Activated CD4-positive, alpha-beta T cell treated with anti-CD3 and anti-CD28 coated beads, Interleukin-2, amount 50 U/mL, for 48 hours (primary cell): ENCODE measurements around the gene TMEM59.
"Not testable (repeated sequence)": the region's sequence is repeated elsewhere in the genome, so short reads cannot be mapped to it uniquely, and the experiment has no call there.

Source experiments
- DNase-seq, 2 experiments: peaks; one replicate each; pipeline ENCODE4 v3.0.0-alpha.2; 2020

Gene TMEM59

DNA sequence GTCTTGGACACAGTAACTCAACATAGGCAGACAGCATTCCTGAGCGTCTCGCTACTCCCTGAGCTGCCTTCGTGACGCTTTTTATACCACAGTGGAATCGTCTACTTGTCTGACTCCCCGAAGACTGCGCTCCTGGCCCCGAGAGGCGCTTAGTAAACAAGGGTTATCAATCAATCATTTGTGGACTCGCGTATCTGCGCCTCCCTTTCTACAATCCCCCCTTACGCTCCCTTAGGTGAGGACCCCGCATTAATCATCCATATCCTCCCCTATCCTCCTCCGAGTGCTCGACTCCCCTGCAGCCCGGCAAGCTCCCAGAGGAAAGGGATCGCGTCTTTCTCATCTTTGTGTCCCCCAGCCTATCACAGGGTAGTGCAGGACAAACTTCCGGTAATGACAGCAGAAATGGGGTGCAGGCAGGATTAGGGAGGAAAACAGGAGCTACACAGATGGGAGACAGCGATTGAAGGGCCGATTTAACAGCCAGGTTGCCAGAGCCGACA is 522 bp downstream of the TMEM59 start:
- DNase-seq = peak; percentile 40 to 44

DNA sequence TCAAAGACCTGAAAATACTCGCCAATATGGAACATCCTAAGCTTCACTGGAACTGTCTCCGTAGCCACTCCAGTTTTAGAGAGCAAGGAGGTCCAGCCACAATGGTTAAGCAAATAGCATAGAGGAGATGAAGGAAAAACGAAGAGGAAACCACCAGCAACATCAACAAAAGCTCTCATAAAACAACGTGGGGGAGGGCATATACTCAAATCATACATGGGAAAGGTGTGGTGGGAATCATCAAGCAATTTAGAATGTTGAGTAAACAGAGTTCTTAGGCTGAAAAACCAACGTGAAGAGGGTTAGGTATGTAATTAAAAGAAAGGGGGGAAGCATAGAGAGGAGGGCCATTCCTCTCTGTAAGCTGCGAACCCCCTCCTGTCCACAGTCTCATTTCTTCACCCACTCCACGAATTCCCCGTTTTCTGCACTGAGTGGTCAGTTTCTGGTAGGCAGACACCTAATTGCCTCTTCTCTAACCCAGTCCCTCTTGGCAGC is 1.0 kb downstream of the TMEM59 start:
- DNase-seq = no peak

DNA sequence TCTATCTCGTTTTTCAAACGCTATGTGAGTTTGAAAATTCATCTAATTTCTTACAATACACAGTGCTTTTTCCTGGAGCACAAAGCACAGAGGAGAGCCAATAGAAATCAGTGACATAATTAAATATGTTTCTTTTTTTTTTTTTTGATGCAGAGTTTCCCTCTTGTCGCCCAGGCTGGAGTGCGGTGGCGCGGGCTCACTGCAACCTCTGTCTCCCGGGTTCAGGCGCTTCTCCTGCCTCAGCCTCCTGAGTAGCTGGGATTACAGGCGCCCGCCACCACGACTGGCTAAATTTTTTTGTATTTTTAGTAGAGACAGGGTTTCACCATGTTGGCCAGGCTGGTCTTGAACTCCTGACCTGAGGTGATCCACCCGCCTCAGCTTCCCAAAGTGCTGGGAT is 2.6 kb downstream of the TMEM59 start:
- DNase-seq = not testable (repeated sequence)

DNA sequence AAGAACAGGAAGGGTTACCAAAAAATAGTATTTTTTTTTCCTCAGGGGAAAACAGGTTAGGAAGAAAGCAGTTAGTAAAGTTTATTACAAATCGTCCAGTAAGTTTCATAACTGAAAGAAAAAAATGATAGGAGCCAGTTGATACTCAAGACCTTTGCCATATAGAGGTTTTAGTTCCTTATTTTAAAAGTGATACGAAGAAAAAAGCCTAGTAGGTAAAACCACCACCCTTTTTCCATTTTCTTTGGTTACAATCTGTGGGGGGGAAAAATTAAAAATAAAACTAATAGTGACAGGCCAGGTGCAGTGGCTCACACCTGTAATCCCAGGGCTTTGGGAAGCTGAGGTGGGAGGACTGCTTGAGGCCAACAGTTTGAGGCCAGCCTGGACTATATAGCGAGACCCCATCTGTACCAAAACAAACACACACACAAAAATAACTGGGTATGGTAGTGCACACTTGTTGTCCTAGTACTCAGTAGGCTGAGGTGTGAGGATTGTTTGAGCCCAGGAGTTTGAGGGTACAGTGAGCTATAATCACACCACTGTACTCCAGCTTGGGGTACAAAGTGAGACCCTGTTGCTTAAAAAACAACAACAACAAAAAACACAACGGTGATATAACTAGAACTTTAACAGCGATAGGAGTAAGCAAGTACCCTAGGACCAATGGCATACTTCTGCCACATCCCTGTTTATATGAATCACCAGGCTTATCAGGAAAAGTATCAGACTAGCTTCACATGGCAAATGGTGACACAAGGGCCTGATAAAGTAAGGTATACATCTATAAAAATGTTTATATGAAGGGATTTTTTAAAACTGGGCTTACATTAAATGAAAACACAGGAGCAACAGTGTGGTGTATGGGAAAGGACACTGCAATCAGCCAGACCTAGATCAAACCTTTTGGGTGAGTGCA is 5.4 kb downstream of the TMEM59 start:
- DNase-seq = no peak

DNA sequence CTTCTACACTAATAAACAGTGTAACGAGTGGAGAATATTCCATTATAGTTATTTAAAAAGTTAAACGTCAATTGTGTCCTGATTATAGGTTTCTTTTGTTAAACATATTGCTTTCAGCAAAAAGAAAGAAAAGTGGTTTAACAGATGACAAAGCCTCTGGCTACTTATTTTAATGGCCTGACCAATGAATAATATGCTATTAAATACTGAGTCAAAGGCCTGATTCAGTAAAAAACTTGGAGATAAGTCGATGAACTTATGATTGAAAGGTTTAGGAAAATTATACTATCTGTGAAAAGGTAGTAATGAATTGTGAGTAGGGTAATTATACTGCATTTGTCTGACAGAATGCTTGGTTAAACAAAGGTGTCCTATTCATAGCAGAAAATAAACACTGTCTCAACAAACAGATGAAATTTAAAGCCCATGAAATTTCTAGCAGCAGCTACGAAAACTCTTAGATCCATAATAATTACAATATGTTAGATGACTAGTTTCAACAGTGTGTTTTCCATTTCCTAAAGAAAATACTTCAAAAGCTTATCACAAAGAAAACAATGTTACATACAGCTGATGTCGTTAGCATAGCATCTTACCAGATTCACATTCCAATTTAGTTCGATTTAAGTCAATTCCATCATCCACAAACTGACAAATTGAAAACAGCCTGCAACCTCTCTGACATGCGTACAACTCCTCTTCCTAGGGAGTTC is 6.2 kb downstream of the TMEM59 start:
- DNase-seq = no peak

DNA sequence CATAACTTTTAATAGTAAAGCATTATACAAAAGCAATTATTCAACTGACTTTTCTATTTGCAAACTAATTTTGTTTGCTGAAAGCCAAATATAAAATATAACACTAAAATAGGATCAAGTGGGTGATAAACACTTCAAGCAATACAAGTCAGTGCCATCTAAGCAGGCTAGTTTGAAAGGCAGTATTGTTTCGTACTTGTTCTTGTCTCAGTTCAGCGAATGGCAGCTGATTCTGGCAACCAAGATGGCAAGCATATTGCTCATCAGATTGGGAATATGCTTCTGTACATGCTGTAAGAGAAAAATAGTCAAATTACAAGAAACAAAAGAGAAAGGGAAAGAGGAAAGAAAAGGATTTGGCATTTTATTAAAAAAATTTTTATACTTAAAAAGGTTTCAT is 7.5 kb downstream of the TMEM59 start:
- no peak for DNase-seq

DNA sequence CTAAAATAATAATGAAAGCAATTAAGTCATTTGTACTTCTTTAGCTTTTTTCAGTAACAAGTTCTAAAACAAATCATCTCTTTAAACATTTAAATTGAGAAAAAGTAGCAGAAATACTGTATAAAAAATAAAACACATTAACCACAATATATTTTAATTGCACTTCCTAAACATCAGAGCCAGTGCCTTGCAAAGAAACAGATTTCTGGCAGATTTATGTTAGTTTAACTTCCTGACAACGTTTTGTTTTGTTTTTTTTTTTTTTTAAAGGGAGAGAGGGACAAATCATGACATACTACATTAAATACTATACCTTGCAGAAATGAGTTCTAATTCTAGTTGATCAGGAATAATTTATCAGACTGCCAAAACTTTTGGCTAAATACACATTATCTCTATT is 11.2 kb downstream of the TMEM59 start:
- no peak for DNase-seq

DNA sequence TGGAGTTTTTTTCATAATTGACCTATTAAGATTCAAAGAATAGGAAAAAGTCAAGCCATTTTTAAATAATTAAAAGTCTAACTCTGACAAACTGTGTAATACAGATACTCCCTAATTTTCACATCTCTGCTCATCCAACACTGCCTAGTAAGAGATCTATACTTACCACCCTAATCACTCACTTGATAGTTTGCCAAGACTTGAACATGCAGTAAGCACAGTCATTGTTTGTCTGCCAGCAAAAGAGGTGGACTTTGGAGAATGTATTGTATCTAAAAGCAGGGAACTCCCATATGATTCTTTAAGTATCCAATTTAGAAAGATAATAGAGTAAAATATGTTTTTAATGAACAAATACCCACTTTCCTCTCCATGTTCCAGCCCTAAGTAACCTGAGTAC is 15.5 kb downstream of the TMEM59 start:
- no peak for DNase-seq

DNA sequence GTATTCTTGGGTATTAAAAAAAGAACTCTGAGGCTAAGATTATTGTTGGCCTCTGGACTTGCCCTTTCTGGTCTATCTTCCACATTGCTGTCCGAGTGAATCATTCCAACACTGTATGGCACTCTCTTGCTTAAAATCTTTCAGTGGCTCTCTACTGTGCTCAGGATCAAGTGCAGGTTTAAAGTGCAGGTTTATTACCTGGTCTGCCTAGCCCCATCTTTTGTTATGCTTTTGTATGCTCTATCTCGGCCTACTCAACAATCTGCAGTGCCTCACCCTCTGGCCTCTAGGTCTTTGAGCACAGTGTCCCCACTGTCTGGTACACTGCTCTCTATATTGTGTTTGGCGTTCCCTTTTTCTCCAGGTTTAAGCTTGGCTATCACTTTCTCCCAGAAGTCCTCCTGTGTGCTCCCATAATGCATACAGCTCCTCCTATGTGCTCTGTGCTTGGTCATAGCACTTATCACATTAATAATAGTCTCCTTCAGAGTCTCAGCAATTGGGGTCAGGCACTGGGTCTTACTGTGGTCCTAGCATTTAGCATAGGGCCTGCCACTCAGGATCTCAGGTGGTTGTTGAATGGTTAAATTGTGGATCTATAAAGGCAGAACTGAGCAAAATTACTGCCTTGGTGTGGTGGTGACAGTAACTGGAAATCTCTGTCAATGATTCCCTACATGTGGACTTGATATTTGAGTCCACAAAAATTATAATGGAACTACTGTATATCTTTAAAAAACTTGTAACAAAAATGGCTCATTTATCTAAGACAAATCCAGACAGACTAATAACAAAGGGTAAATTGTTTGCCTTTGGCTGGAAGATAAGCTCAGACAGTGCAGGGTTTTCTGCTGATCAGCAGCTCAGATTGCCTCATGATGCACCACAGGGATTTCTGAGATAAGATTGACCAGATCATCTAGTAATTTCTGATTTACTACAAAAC is 24.4 kb downstream of the TMEM59 start:
- DNase-seq = no peak

DNA sequence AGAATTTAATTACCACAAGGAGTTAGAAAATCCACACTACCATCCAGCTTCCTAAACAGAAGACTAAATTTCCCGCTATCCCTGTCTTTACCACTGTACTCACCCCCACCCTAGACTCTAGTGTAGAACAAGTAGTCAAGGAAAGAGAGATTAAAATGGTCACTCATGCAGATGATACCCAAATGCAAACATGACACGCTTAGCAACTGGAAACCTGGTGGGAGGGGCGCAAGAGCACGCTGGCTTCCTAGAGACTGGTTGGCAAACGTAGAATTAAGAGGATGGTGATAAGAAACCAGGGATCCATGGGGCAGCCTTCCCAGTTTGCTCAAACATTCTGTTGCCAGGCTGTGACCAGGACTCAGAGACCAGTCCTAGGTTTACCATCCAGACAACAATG is 25.2 kb downstream of the TMEM59 start:
- DNase-seq = no peak

DNA sequence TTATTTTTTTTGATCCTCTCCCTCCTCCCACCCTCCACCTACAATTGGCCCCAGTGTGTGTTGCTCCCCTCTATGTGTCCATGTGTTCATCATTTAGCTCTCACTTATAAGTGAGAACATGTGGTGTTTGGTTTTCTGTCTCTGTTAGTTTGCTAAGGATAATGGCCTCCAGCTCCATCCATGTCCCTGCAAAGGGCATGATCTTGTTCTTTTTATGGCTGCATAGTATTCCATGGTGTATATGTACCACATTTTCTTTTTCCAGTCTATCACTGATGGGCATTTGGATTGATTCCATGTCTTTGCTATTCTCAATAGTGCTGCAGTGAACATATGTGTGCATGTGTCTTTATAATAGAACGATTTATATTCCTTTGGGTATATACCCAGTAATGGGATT is 28.2 kb downstream of the TMEM59 start:
- not testable (repeated sequence) for DNase-seq

DNA sequence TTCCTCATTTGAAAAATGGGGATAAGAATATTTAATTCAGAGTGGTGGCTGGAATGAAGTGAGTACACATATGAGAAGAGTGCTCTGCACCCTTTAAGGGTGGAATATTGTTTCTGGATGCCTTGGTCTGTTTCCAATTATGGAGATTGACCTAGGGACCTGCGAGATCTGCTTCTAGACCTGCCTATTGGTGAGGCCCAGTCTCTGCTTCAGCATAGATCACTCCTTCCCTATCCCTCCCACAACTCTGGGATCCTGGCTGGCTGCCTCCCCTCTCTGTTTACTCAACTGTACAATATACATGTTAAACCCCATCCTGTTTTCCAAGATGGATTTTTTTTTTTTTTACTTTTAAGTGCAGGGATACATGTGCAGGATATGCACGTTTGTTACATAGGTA is 28.6 kb downstream of the TMEM59 start:
- DNase-seq = no peak

DNA sequence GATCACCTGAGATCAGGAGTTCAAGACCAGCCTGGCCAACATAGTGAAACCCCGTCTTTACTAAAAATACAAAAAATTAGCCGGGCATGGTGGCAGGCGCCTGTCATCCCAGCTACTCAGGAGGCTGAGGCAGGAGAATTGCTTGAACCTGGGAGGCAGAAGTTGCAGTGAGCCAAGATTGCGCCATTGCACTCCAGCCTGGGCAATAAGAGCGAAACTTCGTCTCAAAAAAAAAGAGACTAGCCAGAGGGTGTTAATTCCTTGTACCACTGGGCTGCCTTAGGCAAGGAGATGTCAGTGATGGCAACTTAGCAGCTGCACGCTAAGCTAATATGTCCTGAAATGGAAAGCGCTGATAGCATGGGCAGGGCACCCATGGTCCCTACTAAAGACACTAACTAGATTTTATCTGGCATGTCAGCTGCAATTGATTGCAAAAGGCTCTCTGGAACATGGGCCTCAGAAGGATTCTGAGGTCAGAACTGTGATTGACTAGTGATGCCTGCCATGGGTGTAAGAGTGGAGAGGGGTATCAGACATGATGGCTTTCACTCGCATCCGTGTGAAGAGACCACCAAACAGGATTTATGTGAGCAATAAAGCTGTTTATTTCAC is 33.3 kb downstream of the TMEM59 start:
- not testable (repeated sequence) for DNase-seq

DNA sequence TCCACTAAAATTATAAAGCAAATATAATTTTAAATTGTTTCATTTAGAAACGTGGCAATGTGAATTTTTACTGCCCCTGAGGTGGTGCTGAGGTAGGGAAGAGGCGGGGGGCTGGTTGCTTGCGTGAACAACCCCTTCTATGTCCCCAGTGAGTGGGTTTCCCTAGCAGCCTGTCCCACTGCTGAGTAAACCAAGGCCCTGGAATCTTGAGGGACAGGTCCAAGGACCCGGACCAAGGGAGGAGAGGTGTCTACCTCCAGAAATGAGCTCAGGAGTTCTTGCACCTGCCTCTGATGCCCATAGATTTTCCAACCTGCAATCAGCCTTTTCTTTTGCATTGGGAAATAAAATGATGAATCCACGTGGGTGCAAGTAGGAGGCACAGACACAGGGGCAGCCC is 34.4 kb downstream of the TMEM59 start:
- DNase-seq = no peak

DNA sequence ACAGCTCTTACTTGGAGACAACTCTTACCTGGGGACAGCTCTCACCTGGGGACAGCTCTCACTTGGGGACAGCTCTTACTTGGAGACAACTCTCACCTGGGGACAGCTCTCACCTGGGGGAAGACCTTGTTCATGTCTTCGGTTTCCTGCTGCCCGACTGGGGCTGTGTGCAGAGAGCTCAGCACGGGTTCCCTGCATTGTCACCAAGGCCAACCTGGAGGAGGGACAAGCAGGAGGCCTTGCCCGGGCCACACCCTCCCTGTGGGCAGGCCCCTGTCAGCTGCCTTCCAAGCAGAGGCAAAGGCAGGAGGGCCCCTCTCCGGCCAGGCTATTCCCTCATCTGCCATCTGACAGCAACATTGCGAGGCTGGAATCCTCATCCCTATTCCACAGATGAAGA is 35.0 kb downstream of the TMEM59 start, which contains the start of gene LDLRAD1:
Gene LDLRAD1, minus strand, starts transcription at position 208 of the 400 bp plus-strand sequence. Its CDS starts 74 bp downstream, at position 134.
- no peak for DNase-seq

DNA sequence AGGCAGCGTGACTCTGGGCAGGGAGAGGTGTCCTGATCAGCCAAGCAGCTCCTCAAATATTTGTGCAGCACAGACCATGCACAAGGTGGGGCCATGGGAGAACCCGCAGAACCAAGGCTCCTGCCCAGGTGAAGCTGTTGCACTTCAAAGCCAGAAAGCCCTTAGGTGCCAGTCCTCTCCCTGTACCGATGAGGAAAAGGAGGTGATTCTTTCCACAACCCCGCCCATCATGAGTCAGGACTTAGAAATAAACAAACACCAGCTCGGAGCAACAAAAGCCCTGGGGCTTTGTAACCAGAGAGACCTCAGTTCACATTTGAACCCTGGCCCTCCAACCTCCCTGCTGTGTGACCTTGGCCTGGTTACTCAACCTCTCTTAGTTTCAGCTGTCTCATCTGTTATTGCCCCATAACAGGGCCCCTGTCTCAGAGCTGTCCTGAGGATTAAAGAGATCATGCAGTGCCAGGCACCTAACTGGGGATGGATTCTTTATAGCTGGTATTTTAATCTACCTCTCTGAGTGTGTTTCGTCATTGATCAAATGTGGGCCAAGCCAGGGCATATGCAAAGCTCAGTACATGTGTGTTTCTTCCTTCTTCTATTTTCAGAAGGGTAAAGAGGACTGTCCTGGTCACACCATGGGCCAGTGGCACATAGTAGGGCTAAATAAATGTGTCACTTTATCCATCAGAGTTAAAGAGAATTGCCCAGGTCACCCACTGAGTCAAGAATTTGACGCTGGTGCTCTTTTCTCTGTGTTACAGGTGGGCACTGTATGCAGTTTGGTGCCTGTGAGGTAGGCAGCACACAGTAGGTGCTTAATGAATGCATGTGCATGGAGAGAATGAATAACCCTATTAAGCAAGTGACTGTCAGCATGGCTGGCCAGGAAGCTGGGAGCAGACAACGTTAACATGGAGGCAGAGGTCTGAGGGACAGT is 36.4 kb downstream of the TMEM59 start:
- DNase-seq = no peak

DNA sequence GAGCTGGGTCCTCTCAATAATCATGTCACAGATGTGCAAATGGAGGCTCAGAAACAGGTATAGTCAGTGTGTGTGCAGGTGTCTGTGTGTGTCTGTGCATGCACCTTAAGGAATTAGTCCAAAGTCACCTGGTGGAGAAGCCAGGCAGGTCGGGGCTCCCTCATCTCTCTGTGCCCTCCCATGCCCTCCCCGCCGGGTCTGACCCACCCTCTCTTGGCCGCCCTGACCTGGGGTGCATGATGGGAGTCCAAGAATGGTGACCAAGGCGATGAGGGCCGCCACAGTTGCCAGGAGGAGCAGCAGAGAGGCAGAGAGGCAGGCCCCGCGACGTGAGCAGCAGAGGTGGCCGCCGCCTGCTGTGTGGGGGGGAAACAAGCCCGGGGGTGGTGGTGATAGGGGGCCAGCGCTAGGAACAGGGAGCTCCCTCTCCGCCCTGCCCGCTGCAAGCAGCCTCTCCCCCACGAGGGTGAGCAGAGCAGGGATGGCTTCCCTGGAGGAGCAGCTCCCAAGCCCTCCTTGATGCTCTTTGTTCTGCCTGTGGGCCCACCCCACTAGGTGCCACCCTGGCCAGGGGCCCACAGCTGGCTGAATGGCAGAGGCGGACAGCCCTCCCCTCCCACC is 38.9 kb downstream of the TMEM59 start:
- no peak for DNase-seq

DNA sequence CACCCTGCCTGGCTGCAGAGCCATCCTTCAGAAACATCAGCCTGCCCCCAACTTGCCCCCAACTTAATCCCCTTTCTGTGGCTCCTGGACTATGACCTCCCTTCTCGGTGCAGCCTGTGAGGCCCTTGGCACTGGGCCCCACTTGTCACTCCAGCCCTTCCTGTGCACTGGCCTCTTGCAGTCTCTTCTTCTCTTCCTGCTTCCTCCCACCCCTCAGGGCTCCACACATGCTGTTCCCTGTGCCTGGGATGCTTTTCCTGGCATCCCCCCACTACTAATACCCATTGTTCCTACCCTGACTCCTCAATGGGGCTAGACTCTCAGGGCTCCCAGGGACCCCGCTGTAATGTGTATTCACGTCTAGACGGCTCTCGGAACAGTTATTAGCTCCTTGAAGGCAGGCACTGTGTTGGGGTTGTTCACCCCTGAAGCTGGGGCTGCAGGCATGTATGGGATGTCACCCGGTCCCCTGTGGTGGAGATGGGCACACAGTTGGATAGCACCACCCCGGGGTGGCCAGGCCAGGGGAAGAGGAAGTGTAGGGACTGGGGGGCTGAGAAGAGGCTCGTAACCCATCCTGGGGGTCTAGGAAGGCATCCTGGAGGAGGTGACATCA is 39.5 kb downstream of the TMEM59 start:
- no peak for DNase-seq

DNA sequence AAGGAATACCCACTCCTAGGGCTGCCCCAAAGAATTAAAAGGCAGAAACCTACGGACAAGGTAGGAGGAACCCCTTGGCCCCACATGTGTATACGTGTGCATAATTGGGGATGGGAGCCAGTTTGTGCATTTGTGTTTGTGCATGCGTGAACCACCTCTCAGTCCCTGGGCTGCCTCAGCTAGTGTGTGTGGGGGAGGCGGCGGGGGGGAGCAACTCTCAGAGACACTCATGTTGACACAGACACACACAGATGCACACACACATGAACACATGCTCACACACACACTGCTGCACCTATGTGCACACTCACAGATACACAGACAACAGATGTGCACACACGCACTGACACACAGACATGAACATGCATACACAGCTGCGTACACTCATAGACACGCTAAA is 40.1 kb downstream of the TMEM59 start:
- no peak for DNase-seq

DNA sequence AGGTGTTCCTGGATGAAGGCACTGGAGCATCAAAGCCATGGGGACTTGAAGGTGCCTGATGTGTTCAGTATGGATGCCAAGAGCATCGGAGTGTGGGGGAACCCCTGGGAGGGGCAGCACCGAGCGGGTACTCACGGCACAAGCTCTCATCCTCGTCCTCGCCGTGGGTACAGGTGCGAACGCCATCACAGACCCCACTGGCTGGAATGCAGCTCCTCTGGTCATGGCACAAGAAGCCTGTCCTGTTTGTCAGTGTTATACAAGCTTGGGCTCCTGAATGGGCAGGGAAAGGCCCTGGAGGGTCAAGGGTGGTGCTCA is 41.0 kb downstream of the TMEM59 start:
- no peak for DNase-seq
